GM12891 (cell line): ENCODE data around the gene ZNF783.

Source experiments
- DNase-seq: peaks from one replicate; pipeline ENCODE4 v3.0.0; 2011; ENCODE audit warnings: low spot score; ENCODE audit not compliant: insufficient read length
- FAIRE-seq: peaks from 2 replicates; lab custom pipeline; 2011; peaks lifted over from hg19 to GRCh38; lab: Jason Lieb, UNC
- PAX5 ChIP-seq: IDR thresholded peaks from 2 replicates; pipeline ENCODE4 v1.6.1; 2011; ENCODE audit warnings: low read length, moderate library complexity, mild to moderate bottlenecking; ENCODE audit not compliant: insufficient read depth, severe bottlenecking
- POLR2A ChIP-seq: IDR thresholded peaks from 2 replicates; pipeline ENCODE4 v1.6.1; 2011; ENCODE audit warnings: low read depth, low read length, control low read depth
- POLR2AphosphoS5 ChIP-seq: IDR thresholded peaks from 2 replicates; pipeline ENCODE4 v1.6.1; 2011; ENCODE audit warnings: low read depth, low read length, control low read depth
- POU2F2 ChIP-seq: IDR thresholded peaks from 2 replicates; pipeline ENCODE4 v1.6.1; 2011; ENCODE audit warnings: low read depth, mild to moderate bottlenecking, control low read depth, low read length, moderate library complexity
- SPI1 ChIP-seq: IDR thresholded peaks from 2 replicates; pipeline ENCODE4 v1.6.1; 2011; ENCODE audit warnings: low read depth, low read length, control low read depth
- TAF1 ChIP-seq: IDR thresholded peaks from 2 replicates; pipeline ENCODE4 v1.6.1; 2011; ENCODE audit warnings: low read depth, low read length, control low read depth

Gene ZNF783

GRCh38 chr7:149296368-149296767 is 34.4 kb downstream of the ZNF783 start:
- DNase-seq (no peak), FAIRE-seq (no peak)
- TF ChIP-seq SPI1, result no peak
- no peak for TF ChIP-seq POLR2A
- TF ChIP-seq TAF1, result no peak
- no peak for TF ChIP-seq PAX5
- TF ChIP-seq POLR2AphosphoS5, result no peak
- TF ChIP-seq POU2F2, result no peak

DNA sequence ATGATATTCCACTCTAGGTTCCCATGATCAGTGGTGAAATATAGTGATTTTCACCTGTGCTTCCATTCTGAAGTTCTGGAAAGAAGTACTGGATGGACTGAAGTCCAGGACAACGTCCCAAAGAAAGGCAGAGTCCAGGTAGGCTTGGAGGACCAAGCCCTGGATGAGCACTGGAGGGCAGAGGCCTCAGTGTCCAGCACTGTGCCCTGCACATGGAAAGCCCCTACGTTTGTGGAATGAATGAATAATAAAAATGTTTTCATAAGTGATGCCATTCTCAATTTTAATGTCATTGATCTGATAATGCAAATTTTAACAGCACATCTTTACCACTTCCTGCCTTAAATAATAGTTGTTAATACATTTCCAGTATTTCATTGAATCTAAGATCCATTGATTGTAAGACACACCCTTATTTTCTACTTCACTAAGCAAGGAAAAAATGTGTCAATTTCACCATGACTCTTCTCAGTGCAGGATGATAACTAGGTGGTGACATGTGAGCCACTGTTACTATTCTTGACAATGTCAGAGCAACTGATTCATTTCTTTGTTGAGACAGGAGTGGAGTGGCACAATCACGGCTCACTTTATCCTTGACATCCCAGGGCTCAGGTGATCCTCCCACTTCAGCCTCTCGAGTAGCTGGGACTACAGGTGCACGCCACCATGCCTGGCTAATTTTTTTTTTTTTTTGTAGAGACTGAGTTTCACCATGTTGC is 35.2 kb downstream of the ZNF783 start:
- DNase-seq (no peak), FAIRE-seq (peak; percentile 55)
- TF ChIP-seq SPI1, result no peak
- TF ChIP-seq PAX5, result no peak

DNA sequence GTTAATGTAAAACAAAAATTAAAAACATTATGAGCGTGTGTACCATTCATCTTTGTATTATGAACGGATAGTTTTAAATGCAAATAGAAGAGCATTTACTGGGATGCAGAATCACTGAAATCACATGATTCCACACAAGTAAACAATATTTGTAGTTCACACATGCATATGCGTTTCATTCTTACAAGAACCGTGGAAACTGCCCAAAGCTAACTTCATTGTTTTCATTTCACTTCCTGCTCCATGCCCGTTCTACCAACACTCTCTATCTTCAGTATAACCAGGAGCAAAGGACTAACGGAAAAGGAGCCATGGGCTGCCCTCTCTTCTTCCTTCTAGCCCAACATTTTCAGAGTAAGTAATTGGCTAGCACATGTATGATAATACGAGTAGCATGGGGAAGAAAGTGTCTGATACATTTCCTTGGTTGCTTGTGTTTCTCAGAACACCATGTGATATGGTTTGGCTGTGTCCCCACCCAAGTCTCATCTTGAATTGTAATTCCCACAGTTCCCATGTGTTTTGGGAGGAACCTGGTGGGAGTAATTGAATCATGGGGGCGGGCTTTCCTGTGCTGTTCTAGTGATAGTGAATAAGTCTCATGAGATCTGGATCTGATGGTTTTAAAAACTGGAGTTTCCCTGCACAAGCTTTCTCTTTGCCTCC is 38.8 kb downstream of the ZNF783 start:
- TF ChIP-seq POU2F2, result no peak
- no peak for TF ChIP-seq TAF1
- no peak for TF ChIP-seq PAX5
- TF ChIP-seq POLR2AphosphoS5, result no peak
- no peak for TF ChIP-seq POLR2A
- TF ChIP-seq SPI1, result no peak
- FAIRE-seq, result no peak
- no peak for DNase-seq

- TF ChIP-seq POU2F2 (no peak), TAF1 (no peak), SPI1 (no peak), POLR2A (no peak), PAX5 (no peak), POLR2AphosphoS5 (no peak)
- FAIRE-seq, result no peak
- no peak for DNase-seq
These were observed 40.2 kb downstream of the ZNF783 start for GRCh38 chr7:149302222-149302621.

DNA sequence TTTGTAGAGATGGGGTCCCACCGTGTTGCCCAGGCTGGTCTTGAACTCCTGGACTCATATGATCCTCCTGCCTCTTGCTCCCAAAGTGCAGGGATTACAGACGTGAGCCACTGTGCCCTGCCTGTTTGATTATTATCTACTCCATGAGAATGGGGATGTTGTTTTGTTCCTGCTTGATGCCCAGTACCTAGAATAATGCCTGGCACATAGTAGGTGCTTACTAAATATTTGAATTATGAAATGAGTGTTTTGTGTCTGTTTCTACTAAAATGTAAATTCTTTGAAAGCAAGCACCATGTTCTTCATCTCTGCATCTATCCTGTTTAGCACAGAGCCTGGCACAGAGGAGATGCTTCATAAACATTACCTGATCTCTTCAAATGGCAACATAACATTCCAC is 40.9 kb downstream of the ZNF783 start:
- DNase-seq (no peak), FAIRE-seq (no peak)
- TF ChIP-seq POLR2A, result no peak
- TF ChIP-seq POLR2AphosphoS5, result no peak
- TF ChIP-seq SPI1, result no peak
- TF ChIP-seq PAX5, result no peak
- TF ChIP-seq POU2F2, result no peak
- no peak for TF ChIP-seq TAF1

- FAIRE-seq (no peak), DNase-seq (no peak)
These were observed 42.0 kb downstream of the ZNF783 start for GRCh38 chr7:149304006-149304405.

GRCh38 chr7:149306854-149307253 is 44.9 kb downstream of the ZNF783 start:
- DNase-seq, result no peak
- FAIRE-seq, result no peak
- TF ChIP-seq POLR2AphosphoS5 (no peak), SPI1 (no peak), POU2F2 (no peak), PAX5 (no peak), TAF1 (no peak), POLR2A (no peak)

More at GRCh38 chr7:149304006-149304405, 42.0 kb downstream of the ZNF783 start:
- TF ChIP-seq SPI1, result no peak
- TF ChIP-seq TAF1, result no peak
- no peak for TF ChIP-seq PAX5
- TF ChIP-seq POLR2AphosphoS5, result no peak
- no peak for TF ChIP-seq POU2F2
- TF ChIP-seq POLR2A, result no peak

DNA sequence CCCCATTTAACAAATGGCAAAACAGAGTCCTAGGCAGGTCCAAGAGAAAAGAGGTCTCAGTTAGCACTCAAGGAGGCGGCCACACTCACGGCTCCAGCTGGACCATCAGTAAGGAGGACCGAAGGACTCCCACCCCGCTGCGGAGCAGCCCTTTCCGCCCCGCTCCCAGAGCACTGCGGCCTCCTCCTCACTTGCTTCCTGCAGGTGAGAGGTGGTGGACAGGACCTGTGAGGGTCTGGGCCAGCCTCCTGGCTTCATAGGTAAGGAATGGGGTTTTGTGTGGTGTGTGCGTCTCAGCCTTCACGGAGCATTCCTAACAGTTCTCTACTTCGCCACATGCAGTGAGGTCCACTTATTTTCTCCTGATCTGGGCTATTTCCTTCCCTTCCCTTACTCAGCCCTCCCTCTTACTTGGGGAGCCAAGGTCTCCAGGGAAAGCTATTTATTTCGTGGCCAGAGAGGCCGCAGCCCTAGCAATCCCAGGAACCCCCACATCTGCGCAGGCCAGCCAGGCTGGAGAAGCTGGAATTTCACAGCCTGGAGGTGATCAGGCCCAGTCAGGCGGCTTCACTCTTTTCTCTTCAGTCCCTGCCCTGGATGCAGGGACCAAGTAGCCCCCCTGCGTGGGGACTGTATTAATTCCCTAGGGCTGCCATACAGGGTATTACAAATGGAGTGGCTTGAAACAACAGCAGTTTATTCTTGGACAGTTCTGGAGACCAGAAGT is 45.9 kb downstream of the ZNF783 start:
- no peak for FAIRE-seq
- TF ChIP-seq SPI1 (no peak), PAX5 (no peak), POLR2A (no peak), POLR2AphosphoS5 (no peak), POU2F2 (no peak), TAF1 (no peak)
- no peak for DNase-seq
